Choroid plexus epithelial cell (primary cell): Measurements from ENCODE around the gene CHD9NB.
"Not testable (repeated sequence)": the region's sequence is repeated elsewhere in the genome, so short reads cannot be mapped to it uniquely, and the experiment has no call there.

Experiments
- DNase-seq: peaks from one replicate; pipeline ENCODE4 v3.0.0-alpha.2; 2010; ENCODE audit warnings: low read depth
- H3K4me3 ChIP-seq: 2 replicates; pipeline ENCODE4 v1.5.1; 2011; ENCODE audit warnings: low read depth, mild to moderate bottlenecking, control low read depth, low read length, moderate library complexity
- CTCF ChIP-seq: conservative IDR thresholded peaks from 2 replicates; pipeline ENCODE4 v1.5.1; 2011; ENCODE audit warnings: low read depth, mild to moderate bottlenecking, control low read depth, inconsistent platforms, low read length, moderate library complexity

The CHD9NB gene

GRCh38 chr16:53045341-53046220 is 7.1 kb downstream of the CHD9NB start:
- TF ChIP-seq CTCF, result no peak
- DNase-seq, result no peak
- no peak overlapping the region for H3K4me3 ChIP-seq

- peak overlapping the region; percentile 38 for H3K4me3 ChIP-seq
- no peak for TF ChIP-seq CTCF
- peak; percentile 64 for DNase-seq
These were observed 8.6 kb downstream of the CHD9NB start for GRCh38 chr16:53043986-53044601.

GRCh38 chr16:53043428-53043831 is 9.3 kb downstream of the CHD9NB start:
- peak overlapping the region; percentile 23 for H3K4me3 ChIP-seq
- DNase-seq, result peak; percentile 28
- TF ChIP-seq CTCF, result no peak

GRCh38 chr16:53042235-53042701 is 10.4 kb downstream of the CHD9NB start:
- no peak for TF ChIP-seq CTCF
- H3K4me3 ChIP-seq, result no peak overlapping the region
- DNase-seq, result no peak

GRCh38 chr16:53041320-53042051 is 11.2 kb downstream of the CHD9NB start:
- DNase-seq, result peak; percentile 80
- TF ChIP-seq CTCF, result no peak
- no peak overlapping the region for H3K4me3 ChIP-seq

- no peak for TF ChIP-seq CTCF
- DNase-seq, result no peak
- no peak overlapping the region for H3K4me3 ChIP-seq
These were observed 11.9 kb downstream of the CHD9NB start for GRCh38 chr16:53040788-53041187.

GRCh38 chr16:53036711-53037110 is 16.0 kb downstream of the CHD9NB start:
- H3K4me3 ChIP-seq, DNase-seq: not testable (repeated sequence)
